Measurements from ENCODE around the gene RPTOR. TPM values are rescaled to one million over a fixed set of nuclear protein-coding genes. Genes with fewer than 3 reads are reported as not detected.
A peak's percentile ranks its signal among the peaks of the same experiment; 100 is the strongest.

RPTOR gene
- total RNA-seq, 4 donors from 2014 or later, result 47.6 to 56.9 (median 55.4) TPM

DNA sequence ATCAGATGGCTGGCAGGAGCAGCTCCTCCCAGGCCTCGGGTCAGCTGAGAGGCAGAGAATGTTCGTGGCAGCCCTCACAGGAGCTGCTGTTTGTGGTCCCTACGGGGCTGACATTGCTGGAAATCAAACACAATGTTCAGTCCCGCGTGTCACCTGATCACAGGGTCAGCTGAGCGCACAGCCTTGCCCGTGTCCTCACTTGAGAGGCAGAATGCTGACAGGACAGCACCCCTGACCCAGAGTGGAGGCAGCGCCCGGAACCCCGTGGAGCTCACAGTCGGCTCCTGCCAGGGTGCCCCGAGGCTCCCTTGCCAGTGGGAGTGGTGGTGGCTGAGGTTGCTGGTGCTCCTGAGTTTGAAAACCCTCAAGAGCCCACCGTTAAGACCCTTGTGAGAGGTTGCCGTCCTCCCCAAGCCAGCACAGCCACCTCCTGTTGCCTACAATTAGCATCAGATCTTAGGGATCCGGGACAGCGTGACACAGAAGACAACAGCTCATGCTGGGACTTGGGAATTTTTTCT is 443.4 kb downstream of the RPTOR start:
- peak in 1 of 2 donors; percentile 19 for ATAC-seq
- in situ Hi-C loops (cut with MboI; ENCODE audit: low sequenced_read_pairs in 4 of 4) (loop anchor here in 1 of 4 donors (10.0 kb wide), 1 partner anchor 563 kb away; no protein-coding TSS in a partner anchor), intact Hi-C loops (cut with DNase I; ENCODE audit: low total_unique reads) (loop anchor here (10.0 kb wide), 1 partner anchor 413 kb away; no protein-coding TSS in a partner anchor)
- H3K4me3 ChIP-seq, result no peak overlapping the region
- no peaks in the 10 kb centered on the region for H3K27me3 ChIP-seq
- no peaks in the 10 kb centered on the region for H3K36me3 ChIP-seq
- TF ChIP-seq POLR2A (IDR thresholded peaks at IDR 0.05), result no peak
- TF ChIP-seq, protein P1, sequence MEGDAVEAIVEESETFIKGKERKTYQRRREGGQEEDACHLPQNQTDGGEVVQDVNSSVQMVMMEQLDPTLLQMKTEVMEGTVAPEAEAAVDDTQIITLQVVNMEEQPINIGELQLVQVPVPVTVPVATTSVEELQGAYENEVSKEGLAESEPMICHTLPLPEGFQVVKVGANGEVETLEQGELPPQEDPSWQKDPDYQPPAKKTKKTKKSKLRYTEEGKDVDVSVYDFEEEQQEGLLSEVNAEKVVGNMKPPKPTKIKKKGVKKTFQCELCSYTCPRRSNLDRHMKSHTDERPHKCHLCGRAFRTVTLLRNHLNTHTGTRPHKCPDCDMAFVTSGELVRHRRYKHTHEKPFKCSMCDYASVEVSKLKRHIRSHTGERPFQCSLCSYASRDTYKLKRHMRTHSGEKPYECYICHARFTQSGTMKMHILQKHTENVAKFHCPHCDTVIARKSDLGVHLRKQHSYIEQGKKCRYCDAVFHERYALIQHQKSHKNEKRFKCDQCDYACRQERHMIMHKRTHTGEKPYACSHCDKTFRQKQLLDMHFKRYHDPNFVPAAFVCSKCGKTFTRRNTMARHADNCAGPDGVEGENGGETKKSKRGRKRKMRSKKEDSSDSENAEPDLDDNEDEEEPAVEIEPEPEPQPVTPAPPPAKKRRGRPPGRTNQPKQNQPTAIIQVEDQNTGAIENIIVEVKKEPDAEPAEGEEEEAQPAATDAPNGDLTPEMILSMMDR (IDR thresholded peaks at IDR 0.05 in 4 of 5, conservative IDR thresholded peaks at IDR 0.05 in 1 of 5), result no peak
- DNase-seq, result peak; percentile 38 to 59
- H3K4me1 ChIP-seq, result peaks cover 13 to 26% of the 10 kb centered on the region in 2 donors
- H3K9me3 ChIP-seq, result no peaks in the 10 kb centered on the region
- H3K27ac ChIP-seq, result peak overlapping the region in 3 of 4 donors; percentile 35 to 47 (median 46)

DNA sequence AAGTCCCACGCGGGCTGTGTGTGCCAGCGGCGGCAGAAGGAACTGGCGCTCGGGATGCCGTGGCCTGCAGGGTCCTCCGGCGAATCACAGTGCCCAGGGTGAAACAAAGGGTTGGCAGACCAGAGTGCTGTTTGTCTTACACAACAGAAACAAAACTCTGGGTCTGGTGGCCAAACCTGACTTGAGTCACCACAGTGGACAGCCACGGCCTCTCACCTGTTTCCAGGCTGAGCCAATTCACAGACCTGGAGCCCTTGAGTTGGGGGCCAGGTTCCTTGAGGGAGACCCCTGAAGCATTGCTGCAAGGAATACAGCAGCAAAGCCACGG is 444.9 kb downstream of the RPTOR start:
- ATAC-seq (no peak), DNase-seq (no peak)
- Histone ChIP-seq H3K4me3 (no peak overlapping the region), H3K9me3 (no peaks in the 10 kb centered on the region), H3K27ac (no peak overlapping the region), H3K4me1 (peaks cover 24 to 40% of the 10 kb centered on the region in 2 donors), H3K27me3 (no peaks in the 10 kb centered on the region), H3K36me3 (no peaks in the 10 kb centered on the region)
- intact Hi-C loops (cut with DNase I; ENCODE audit: low total_unique reads) (loop anchor here (1.0 to 10.0 kb wide), 2 partner anchors 112 to 415 kb away; no protein-coding TSS in a partner anchor), in situ Hi-C loops (cut with MboI; ENCODE audit: low sequenced_read_pairs in 4 of 4) (loop anchor here in 1 of 4 donors (10.0 kb wide), 1 partner anchor 565 kb away; no protein-coding TSS in a partner anchor)
- TF ChIP-seq, protein P1 (IDR thresholded peaks at IDR 0.05 in 4 of 5, conservative IDR thresholded peaks at IDR 0.05 in 1 of 5), result no peak
- no peak for TF ChIP-seq POLR2A (IDR thresholded peaks at IDR 0.05)

DNA sequence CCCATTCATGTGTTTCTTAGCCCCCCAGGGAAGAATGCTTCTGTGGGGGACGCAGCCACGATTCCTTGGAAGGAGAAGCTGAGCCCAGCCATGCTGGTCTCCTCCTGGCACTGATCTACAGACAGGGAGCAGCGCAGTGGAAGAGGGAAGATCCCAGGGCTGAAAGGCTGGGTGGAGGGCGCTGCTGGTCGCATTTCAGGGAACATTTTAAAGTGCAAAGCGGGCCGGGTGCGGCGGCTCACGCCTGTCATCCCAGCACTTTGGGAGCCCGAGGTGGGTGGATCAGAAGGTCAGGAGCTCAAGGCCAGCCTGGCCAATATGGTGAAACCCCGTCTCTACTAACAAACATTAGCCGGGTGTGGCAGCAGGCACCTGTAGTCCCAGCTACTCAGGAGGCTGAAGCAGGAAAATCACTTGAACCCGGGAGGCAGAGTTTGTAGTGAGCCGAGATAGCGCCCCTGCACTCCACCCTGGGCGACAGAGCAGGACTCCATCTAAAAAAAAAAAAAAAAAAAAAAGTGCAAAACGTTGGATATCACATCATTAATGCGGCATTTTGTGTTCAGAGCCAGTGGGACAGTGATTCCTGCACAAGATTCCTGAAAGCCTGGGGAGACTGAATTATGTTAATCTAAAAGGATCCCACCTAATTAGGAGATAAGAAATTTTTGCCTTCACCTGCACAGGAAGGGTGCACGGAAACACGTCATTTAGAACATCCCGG is 446.4 kb downstream of the RPTOR start:
- no peaks in the 10 kb centered on the region for H3K9me3 ChIP-seq
- in situ Hi-C loops (cut with MboI; ENCODE audit: low sequenced_read_pairs in 4 of 4), result no loop called here
- peak overlapping the region; percentile 68 to 85 (median 73) for H3K27ac ChIP-seq
- peak in 1 of 2 donors; percentile 3 for ATAC-seq
- TF ChIP-seq, protein P1 (IDR thresholded peaks at IDR 0.05 in 4 of 5, conservative IDR thresholded peaks at IDR 0.05 in 1 of 5), result no peak
- TF ChIP-seq POLR2A (IDR thresholded peaks at IDR 0.05), result no peak
- H3K36me3 ChIP-seq, result peaks cover 0 to 13% of the 10 kb centered on the region in 2 donors
- H3K27me3 ChIP-seq, result no peaks in the 10 kb centered on the region
- H3K4me1 ChIP-seq, result peaks cover 24 to 40% of the 10 kb centered on the region in 2 donors
- DNase-seq, result no peak
- intact Hi-C loops (cut with DNase I; ENCODE audit: low total_unique reads), result loop anchor here (1.0 kb wide), 1 partner anchor 44 kb away; the partner anchor contains the start of gene BAIAP2
- peak overlapping the region; percentile 70 to 83 (median 77) for H3K4me3 ChIP-seq

DNA sequence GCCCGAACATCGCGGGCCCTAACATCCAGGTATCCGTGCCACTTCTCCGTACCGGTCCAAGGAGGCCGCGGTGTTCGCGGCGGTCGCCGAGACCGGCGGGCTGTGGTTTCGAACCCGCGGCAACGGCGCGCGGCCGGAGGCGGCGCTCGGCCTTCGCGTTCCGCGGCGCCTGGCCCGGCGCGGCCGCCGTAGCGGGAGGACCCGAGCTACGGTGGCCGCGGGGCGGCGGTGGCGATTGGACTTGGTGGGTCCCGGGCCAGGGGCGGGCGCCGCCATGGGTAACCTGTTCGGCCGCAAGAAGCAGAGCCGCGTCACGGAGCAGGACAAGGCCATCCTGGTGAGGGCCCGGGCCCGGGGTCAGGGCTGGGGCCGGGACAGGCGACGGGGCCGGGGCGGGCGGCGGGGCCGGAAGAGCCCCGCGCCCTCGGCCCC is 447.0 kb downstream of the RPTOR start, which contains the start of gene CHMP6:
CHMP6 (plus strand) TSS at position 197 of the 432 bp plus-strand sequence; CDS start at position 275, 78 bp downstream.
- peak; percentile 42 to 63 for DNase-seq
- Histone ChIP-seq H3K9me3 (no peaks in the 10 kb centered on the region), H3K4me1 (peaks cover 24 to 40% of the 10 kb centered on the region in 2 donors), H3K27ac (peak within 1 kb of the TSS; percentile 68 to 85 (median 73)), H3K27me3 (no peaks in the 10 kb centered on the region), H3K36me3 (peaks cover 0 to 18% of the 10 kb centered on the region in 2 donors), H3K4me3 (peak within 1 kb of the TSS; percentile 70 to 83 (median 77))
- intact Hi-C loops (cut with DNase I; ENCODE audit: low total_unique reads), result no loop called here
- in situ Hi-C loops (cut with MboI; ENCODE audit: low sequenced_read_pairs in 4 of 4), result no loop called here
- TF ChIP-seq POLR2A (IDR thresholded peaks at IDR 0.05), result peak; percentile 35 to 56
- TF ChIP-seq, protein P1 (IDR thresholded peaks at IDR 0.05 in 4 of 5, conservative IDR thresholded peaks at IDR 0.05 in 1 of 5), result peak in 3 of 5 experiments; percentile 51 to 82 (median 74)
- peak; percentile 58 to 69 for ATAC-seq

All from gastrocnemius medialis (tissue), 4 donors.